ENCODE data around the gene TMEM158.

GRCh38 chr3:45219694-45220093, 6.4 kb downstream of the TMEM158 start:
- no peak for TF ChIP-seq POLR2A (IDR thresholded peaks at IDR 0.05; ENCODE audit: low read length)
- TF ChIP-seq GATA1 (IDR thresholded peaks at IDR 0.05; ENCODE audit: low read depth, low read length) = no peak

All from erythroblast (primary cell).